ENCODE measurements around the gene NCS1. TPM values are rescaled to one million over a fixed set of nuclear protein-coding genes. Genes with fewer than 3 reads are reported as not detected.

The NCS1 gene
- total RNA-seq, 2 experiments from 2014 or later: 19.2 to 21.8 TPM

DNA sequence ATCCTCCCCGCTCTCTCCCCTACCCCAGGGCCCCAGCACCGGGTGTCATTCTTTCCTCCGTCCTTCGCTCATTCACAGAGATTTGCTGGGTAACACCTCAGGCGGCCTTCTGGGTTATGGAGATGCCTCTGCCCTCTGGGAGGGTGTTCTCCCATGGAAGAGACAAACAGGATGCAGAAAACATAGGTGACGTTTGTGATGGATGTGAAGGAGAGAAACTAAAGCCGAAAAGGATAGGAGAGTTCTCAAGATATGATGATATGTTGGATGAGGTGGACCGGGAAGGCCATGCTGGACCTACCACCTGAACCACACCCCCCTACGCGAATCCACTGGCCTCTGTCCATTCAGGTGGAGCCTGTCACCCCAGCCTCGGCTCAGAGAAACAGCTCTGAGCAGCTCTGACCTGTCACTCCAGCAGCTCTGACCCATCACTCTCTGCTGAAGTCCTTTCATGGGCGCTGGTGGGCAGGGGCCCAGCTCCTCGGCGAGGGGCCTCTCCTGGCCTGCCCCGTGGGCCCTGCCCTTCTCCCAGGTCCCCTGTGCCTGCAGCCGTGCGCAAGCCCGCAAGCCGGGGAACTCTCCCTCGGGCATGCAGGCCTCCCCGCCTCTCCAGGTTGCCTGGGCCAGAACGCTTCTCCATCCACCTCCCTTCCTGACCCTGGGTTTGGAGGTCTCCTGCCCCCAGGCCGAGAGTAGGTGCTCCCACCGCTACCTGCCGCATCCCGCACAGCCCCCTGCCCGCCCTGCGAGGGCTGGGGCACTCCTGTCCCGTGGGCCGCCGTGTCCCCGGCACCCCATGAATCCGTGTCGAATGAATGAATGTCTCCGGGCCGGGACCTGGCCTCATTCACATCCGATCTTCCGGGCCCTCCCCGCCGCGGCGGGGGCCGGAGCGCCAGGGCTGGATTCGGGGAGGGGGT is 717 bp upstream of the NCS1 start:
- ChIA-PET CTCF (no interaction called here), POLR2A (interaction anchor here (0.8 kb wide), 1 partner anchor 29 kb away, joined by 3 read pairs; no protein-coding TSS in a partner anchor)

DNA sequence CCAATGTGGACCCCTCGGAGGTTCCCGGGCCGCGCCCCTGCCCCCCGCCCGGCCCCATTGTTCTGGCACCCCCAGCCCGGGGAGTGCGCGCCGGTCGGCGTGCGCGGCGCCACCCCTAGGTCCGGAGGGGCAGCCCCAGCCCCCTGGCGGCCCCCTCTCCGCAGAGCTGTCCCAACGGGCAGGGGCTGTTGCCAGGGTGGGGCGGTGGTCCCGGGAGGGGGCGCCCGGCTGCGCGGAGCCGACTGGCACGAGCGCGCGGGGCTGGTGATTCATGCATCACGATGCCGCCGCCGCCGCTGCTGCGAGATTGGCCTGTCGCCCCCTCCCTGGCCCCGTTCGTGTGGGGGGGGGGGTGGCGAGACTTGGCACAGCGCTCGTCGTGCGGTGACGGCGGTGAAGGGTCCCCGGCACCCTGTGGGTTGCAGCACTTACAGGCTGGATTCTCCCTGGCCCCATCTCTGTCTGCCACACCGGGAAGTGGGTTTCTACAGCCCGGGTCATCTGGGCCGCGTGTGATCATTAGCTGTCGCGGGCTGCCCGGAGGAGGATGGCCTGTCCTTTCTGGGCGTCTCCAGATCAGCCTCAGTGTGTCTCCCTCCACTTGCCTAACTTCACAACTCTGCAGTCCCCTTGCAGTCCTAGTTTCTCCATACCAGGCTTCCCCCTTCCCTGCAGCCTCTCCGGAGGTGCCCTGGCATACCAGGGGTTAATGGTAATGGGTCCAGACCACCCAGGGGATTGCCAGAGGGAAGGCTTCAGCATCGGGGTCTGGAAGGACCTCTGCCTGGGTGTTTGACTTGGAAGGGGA is 858 bp downstream of the NCS1 start:
- CTCF ChIA-PET: interaction anchor here (1.2 to 1.3 kb wide), 2 partner anchors 63 to 65 kb away, joined by 3 read pairs; no protein-coding TSS in a partner anchor

DNA sequence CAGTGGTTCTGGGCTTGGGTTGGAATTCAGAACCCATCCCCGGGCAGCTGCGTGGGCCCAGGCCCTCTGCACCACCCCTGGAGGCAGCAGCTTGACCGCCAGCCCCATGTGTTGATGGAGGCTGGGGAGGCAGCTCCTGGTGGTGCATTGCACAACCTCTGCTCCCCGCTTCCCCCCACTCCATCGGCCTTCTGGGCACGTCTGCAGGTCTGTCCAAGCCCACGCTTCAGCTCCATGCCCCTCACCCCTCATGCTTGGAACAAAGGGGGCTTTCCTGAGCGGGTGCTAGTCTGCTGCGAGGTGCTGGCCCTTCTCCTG is 1.4 kb downstream of the NCS1 start:
- POLR2A ChIA-PET: interaction anchor here (0.5 kb wide), 1 partner anchor 12 kb away, joined by 5 read pairs; no protein-coding TSS in a partner anchor
- CTCF ChIA-PET: interaction anchor here (1.2 to 1.3 kb wide), 2 partner anchors 62 to 66 kb away, joined by 3 read pairs; no protein-coding TSS in a partner anchor

More for the DNA sequence above, 858 bp downstream of the NCS1 start:
- POLR2A ChIA-PET: interaction anchor here (0.7 kb wide), 1 partner anchor 203 kb away, joined by 3 read pairs; no protein-coding TSS in a partner anchor

DNA sequence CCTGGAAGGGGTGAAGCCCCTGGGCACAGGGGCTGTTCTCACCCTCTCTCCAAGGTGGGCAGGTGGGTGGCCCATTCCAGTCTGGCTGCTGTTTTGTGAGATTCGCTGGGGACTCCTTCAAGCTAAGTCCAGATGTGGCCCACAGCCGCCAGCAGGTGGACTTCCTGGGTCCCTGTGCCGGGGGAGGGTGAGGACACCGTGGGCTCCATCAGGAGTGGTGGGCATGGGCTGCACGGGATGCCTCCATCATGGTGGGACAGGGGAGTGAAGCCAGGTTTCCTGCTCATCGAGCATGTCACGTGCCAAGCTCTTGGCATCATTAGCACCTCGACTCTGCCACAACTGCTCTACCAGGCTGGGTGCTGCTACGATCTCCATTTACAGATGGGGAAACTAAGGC is 1.8 kb downstream of the NCS1 start:
- ChIA-PET CTCF (interaction anchor here (0.7 to 1.3 kb wide), 3 partner anchors 40 to 66 kb away, joined by 3 read pairs; no protein-coding TSS in a partner anchor), POLR2A (interaction anchor here (0.5 kb wide), 1 partner anchor 12 kb away, joined by 5 read pairs; no protein-coding TSS in a partner anchor)

DNA sequence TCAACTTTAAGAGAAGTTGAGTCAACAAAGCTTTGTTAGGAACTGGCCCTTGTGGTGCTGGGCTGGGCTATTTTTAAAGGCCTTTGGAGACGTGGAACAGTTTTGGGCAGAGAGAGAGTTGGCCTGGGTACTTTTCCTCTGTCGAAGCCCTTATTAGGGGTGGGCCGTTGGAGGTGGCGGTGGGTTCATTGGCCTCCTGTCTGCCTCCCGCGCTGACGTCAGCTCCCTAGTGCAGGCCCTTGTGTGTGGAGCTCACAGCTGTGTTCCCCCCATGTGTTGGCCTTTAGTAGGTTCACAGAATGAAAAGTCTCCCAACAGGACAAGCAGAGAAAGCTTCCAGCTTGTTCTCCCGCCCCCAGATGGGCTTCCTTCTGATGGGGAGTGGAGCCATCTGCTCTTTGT is 2.7 kb downstream of the NCS1 start:
- POLR2A ChIA-PET: interaction anchor here (0.6 kb wide), 2 partner anchors 13 to 405 kb away, joined by 3 read pairs; partner anchors contain the start of gene FUBP3
- CTCF ChIA-PET: no interaction called here

DNA sequence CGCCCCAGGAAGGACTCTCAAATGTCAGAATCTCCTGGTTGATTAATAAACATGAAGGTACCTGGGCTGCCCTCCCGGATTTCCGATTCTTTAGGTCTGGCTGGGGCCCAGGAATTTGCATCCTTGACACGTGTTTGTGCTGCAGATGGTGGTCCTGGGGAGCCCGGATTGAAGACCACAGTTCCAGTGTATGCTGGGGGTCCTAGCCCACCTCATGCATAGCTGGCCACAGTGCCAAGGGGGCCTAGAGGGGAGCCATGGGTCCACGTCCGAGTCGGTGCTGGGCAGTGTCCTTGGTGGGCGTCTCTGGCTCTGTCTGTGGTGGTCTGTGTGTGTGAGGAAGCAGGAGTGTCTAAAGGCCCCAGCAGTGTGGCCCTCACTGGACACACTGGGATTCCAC is 3.2 kb downstream of the NCS1 start:
- CTCF ChIA-PET: no interaction called here
- POLR2A ChIA-PET: interaction anchor here (0.6 kb wide), 1 partner anchor 404 kb away, joined by 3 read pairs; the partner anchor contains the start of gene FUBP3

DNA sequence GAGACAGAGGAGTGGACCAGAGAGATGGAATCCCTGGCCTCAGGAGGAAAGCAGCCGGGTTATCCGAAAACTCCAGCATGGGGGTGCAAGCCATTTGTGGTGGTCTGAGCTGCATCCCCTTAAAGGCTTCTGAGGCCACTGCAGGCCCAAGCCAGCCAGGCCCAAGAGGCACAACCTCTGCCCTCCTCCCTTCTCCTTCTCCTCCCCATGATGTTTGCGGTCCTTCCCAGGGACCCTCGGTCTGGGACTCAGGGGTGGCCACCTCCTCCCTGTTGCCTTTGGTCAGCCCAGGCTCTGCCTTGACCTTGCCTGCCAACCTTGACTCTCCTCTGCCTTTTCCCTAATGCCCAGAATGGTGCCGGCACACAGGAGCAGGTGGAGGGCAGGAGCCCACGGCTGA is 4.6 kb downstream of the NCS1 start:
- ChIA-PET CTCF (no interaction called here), POLR2A (no interaction called here)

DNA sequence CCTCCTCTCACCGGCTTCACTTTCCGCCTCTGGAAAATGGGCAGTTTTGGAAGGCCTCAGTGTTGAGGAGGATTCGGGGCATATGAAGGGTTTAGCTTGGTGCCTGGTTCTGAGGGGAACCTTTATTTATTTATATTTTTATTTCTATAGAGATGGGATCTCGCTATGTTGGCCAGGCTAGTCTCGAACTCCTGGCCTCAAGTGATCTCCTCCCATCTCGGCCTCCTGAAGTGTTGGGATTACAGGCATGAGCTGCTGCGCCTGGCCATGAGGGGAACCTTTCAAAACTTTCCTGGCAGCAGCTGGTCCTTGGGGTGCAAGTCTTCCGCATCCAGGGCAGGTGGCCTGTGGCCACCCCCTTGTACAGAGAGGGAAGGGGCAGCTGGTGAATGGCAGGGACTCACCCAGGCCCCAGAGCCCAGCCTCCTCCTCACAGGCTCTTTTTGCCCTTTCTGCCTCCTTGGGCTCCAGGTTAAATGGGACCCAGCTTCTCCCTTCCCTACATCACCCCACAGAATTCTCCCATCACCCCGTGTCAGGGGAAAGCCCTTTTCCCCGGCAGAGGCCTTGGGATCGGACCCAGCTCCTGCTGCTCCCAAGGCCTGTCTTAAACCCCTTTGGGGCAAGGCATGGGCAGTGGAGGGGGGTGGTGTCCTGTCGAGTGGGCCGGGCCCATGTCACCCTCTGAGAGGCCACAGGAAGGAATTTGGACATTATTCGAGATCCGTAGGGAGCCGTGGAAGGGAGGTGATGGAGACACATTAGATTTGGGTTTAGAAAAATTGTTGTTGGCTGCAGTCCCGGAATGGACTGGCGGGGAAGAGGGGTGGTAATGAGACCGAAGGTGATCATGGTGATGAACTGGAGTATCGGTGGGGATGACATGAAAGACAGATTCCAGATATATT is 5.9 kb downstream of the NCS1 start:
- ChIA-PET POLR2A (no interaction called here), CTCF (interaction anchor here (0.6 kb wide), 1 partner anchor 132 kb away, joined by 3 read pairs; no protein-coding TSS in a partner anchor)

DNA sequence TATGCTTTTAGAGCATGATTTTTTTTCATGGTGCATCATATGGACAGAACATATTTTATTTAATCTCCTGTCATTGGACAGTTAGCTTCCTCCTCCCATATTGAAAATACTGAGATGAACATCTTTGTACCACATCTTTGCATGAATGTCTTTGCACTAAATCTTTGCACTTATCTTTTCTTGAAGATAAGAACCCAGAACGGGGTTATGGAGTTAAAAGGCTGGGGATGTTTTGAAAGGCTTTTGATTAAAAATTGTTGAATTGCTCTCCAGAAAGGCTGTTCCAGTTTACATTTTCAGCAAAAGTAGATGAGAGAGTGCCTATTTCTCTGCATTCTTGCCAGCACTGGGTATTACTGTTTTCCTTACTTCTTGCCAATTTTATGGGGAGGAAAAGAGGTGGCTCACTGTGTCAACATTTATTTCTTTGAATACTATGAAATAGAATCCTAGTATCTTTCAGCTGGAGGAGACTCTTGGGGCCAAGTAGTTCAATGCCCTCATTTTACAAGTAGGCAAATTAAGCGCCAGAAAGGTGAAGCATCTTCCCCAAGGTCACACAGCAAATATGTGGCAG is 7.2 kb downstream of the NCS1 start:
- CTCF ChIA-PET: no interaction called here

DNA sequence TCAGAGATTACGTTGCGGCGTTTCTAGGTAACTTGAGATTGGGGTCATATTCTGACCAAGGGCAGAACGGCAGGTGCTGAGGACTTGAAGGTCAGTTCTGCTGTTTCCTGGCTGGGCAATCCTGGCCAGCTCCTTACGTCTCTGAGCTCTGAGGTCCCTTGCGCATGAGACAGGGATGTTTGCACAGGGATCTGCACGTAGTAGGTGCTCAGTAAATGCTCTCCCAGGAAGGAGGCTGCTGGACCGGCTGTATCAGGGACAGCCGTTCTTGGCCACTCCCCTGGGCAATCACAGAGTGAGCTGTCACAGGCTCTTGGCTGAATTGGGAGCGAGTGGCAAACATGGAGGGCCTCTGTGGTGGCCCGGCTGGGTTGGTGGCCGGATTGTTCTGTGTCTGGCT is 8.3 kb downstream of the NCS1 start:
- POLR2A ChIA-PET: no interaction called here
- CTCF ChIA-PET: interaction anchor here (0.5 kb wide), 1 partner anchor 56 kb away, joined by 3 read pairs; no protein-coding TSS in a partner anchor

More for the DNA sequence above, 7.2 kb downstream of the NCS1 start:
- POLR2A ChIA-PET: no interaction called here

DNA sequence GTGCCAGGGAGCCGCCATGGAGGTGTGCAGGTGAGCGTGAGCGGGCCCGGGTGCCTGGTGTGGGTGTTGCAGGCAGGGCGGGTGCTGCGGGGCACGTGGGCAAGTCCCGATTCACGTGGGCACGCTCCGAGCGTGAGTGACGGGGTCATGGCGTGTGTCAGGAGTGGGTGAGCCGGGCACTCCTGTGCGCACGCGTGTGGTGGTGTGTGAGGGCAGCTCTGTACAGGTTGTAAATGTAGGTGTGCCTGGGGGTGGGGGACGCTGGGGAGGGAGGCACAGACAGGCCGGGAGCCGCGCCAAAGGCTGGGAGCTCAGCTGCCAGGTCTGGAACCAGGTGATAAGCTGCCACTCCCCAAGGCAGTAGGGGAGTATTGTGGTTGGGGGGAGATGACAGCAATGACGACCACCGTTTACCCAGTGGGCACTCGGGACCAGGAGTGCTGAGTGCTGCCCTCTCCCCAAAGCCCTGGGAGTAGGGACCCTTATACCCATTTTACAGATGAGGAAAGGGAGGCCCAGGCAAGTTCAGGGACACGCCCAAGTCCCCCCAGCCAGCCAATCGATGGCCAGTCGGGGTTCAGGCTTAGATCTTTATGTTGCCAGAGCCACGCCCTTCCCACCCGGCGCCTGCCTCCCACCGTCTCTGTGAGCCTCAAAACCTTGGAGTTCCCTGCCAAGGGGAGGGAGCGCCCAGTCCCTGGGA is 9.6 kb downstream of the NCS1 start:
- CTCF ChIA-PET: no interaction called here
- POLR2A ChIA-PET: no interaction called here

DNA sequence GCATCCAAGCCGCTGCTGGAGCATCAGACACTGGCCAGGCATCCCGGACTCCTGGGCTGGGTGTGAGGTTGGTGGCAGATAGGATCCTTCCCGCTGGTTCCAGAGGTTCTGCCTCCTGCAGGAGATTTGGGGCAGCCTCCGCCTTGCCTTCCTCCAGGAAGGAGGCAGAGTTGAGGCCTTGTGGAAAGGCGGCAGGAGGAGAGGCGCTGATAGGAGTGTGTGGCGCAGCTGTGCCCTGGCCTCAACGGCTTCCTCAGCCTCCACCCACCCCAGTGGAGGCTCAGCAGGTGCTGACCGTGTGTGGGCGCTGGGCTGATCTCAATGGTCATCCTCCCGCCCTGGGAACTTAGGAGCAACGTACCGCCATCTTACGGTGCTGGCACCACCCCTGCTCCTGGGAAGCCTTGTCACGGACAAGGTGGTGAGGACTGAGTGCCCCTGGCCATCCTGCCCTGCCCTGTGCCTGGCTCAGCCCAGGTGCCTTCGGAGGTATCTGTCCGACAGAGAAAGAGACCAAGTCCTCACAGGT is 10.2 kb downstream of the NCS1 start:
- CTCF ChIA-PET: no interaction called here
- POLR2A ChIA-PET: no interaction called here

DNA sequence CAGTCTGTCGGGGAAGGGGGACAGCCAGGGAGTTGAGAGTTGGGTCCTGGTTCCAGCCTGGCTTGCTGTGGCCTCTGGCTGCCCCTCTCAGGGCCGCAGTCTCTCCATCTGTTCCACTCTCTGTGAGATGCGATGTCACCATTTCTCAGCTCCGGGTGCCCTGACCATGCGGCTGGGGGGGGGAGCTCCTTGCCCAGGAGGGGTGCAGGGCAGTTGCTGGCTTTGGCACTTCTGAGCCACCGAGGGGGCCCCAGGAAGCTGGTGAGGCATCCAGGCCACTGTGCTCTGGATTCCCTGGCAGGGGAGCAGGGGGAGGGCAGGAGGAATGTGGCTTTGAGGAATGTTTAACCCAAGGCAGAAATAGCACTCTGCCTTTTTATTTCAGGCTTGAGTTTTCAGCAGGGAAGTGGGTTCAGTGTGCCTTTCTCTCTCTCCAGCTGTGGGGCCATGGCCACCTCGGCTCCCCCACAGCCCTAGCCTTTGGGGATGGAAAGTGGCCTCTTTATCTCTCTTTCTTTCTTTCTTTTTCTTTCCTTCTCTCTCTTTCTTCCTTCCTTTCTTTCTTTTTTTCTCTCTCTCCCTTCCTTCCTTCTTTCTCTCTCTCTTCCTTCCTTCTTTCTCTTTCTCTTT is 11.0 kb downstream of the NCS1 start:
- ChIA-PET CTCF (no interaction called here), POLR2A (no interaction called here)

DNA sequence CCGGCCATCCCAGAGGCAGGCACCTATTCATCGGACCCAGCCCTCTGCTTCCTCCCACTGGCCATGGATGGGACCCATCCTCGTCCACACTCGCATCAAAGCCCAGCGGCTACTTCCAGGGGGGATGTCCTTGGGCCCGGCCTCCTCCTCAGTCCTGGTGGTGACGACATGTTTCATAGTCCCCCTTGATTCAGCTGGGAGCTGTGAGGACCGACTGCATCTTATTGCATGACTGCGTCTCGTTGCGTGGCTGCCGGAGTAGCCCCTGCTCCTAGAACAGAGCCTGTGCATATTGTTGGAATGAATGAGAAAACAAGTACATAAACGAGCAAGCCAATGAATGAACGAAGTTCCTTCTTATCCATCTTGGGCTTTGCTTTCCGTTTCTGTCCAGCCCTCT is 12.8 kb downstream of the NCS1 start:
- CTCF ChIA-PET: no interaction called here
- POLR2A ChIA-PET: no interaction called here

DNA sequence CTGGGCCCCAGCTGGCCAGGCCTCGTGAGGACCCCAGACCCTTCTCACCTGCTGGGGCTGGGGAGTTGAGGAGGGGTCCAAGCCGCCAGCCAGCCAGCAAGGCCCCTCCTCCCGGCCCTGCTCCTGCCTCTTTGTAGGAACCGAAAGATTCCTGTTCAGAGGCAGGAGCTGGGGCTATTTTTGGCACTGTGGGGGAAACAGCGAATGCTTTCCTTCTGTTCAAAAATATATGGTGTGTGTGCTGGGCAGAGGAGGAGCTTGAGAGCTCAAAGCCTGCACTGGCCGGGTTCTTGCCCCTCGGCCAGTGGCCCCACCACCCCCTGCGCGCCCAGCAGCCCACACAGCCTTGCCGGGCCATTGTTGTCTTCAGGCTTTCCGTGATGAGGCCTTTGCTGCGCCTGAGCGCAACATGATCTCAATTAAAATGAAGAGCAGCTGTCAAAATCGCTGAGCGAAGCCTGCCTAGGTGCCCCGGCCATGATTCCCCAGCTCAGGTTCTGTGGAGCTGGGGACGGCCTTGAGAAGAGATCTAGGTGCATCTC is 13.4 kb downstream of the NCS1 start:
- ChIA-PET CTCF (no interaction called here), POLR2A (no interaction called here)

DNA sequence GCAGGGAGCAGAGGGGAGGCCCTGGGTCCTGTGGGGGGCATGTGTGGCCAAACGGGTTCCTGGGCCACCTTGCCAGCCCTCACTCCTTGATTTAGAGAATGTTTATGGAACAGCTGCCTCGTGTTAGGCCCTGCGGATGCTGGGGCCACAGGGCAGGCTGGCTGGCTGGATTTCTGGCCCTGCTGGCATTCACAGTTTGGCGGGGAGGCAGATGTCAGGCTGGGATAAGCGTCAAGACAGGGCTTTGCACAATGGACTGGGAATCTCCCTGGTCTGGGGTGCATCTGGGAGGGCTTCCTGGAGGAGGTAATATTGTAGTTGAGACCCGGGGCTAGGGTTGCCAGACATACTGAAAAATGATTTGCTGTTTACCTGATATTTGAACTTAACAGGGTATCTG is 13.8 kb downstream of the NCS1 start:
- ChIA-PET CTCF (no interaction called here), POLR2A (no interaction called here)

DNA sequence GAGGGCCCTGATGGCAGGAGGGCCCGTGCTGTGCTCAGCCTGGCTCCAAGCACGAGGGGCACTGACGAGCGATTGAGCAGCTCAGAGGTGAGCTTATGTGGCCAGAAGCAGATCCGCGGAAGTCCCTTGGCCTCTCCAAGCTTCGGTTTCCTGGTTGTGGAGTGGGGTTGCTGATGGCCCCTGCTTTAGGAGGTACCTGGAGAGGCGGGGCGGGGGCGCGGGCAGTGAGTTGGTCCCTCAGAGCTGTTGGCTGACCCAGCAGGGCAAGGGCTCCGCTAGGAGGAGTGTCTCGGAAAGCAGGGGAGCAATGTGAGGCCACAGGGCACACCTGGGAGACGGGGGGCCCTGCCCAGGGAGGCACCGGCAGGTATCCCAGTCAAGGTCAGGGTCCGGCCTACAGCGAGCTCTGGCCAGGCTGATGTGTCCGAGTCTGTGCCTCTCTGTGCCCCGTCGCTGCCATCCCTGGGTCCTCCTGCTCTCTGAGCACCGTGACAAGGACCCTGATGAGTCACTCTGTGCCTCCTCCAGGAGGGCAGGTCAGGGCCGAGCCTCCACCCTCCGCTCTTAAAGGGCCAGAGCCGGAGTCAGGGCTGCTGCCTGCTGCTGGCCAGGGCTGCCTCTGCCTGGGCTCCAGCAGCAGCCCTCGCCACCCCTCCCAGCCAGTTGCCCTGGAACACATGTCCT is 14.8 kb downstream of the NCS1 start:
- ChIA-PET CTCF (no interaction called here), POLR2A (interaction anchor here (0.7 kb wide), 1 partner anchor 12 kb away, joined by 3 read pairs; no protein-coding TSS in a partner anchor)

Measured in activated CD8-positive, alpha-beta memory T cell treated with anti-CD3 and anti-CD28 coated beads for 36 hours (primary cell).